Measurements from ENCODE around the gene LEKR1.

- TF ChIP-seq E2F8 (IDR thresholded peaks at IDR 0.05; ENCODE audit: low read depth, partially characterized antibody) (no peak), EZH2 (IDR thresholded peaks at IDR 0.05; ENCODE audit: borderline replicate concordance, low read depth, low read length) (no peak), FOXM1 (IDR thresholded peaks at IDR 0.05; ENCODE audit: low read depth) (no peak), FOXM1 (CRISPR knock-in tag; IDR thresholded peaks at IDR 0.05; ENCODE audit: low read depth) (no peak), ZBTB17 (CRISPR knock-in tag; IDR thresholded peaks at IDR 0.05) (no peak), TARDBP (IDR thresholded peaks at IDR 0.05) (no peak)
- TF ChIP-seq, protein P1, sequence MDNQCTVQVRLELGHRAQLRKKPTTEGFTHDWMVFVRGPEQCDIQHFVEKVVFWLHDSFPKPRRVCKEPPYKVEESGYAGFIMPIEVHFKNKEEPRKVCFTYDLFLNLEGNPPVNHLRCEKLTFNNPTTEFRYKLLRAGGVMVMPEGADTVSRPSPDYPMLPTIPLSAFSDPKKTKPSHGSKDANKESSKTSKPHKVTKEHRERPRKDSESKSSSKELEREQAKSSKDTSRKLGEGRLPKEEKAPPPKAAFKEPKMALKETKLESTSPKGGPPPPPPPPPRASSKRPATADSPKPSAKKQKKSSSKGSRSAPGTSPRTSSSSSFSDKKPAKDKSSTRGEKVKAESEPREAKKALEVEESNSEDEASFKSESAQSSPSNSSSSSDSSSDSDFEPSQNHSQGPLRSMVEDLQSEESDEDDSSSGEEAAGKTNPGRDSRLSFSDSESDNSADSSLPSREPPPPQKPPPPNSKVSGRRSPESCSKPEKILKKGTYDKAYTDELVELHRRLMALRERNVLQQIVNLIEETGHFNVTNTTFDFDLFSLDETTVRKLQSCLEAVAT (IDR thresholded peaks at IDR 0.05) = no peak
Measured at GRCh38 chr3:156831006-156831405, 4.9 kb downstream of the LEKR1 start.

Data from K562 (cell line).